SU-DHL-6 (cell line): ENCODE measurements around the gene ATF7IP.

Experiments used
- H2AFZ ChIP-seq: fragments of 200-600 bp; sonication (generic); 2 replicates; pipeline ENCODE4 v1.6.1; 2014; ENCODE audit warnings: low read depth, mild to moderate bottlenecking, moderate library complexity, mixed read lengths, antibody characterized with exemption, low read length; ENCODE audit not compliant: severe bottlenecking
- H3F3A ChIP-seq: fragments of 200-600 bp; shearing (Covaris generic); 2 replicates; pipeline ENCODE4 v1.6.0; 2016; ENCODE audit warnings: antibody characterized with exemption, mild to moderate bottlenecking; ENCODE audit not compliant: insufficient read depth
- H3K27ac ChIP-seq: fragments of 200-600 bp; sonication (generic); 2 replicates; pipeline ENCODE4 v1.5.1; 2016; ENCODE audit warnings: low read depth, mild to moderate bottlenecking, low read length, moderate library complexity, mixed read lengths
- H3K27me3 ChIP-seq: fragments of 200-600 bp; sonication (generic), shearing (Covaris generic); 2 replicates; pipeline ENCODE4 v1.6.0; 2014; ENCODE audit warnings: mild to moderate bottlenecking, low read length
- H3K36me3 ChIP-seq: fragments of 200-600 bp; sonication (generic); 2 replicates; pipeline ENCODE4 v1.6.1; 2014; ENCODE audit warnings: mild to moderate bottlenecking, low read length, mixed read lengths
- H3K4me2 ChIP-seq: fragments of 300-600, 200-600 bp; shearing (Covaris generic), sonication (generic); 2 replicates; pipeline ENCODE4 v1.6.0; 2014; ENCODE audit warnings: low read length, low read depth, mild to moderate bottlenecking; ENCODE audit not compliant: poor library complexity, severe bottlenecking
- H3K4me3 ChIP-seq: fragments of 200-600 bp; sonication (generic); 2 replicates; pipeline ENCODE4 v1.5.1; 2014; ENCODE audit warnings: antibody characterized with exemption, low read length, mild to moderate bottlenecking, mixed read lengths; ENCODE audit not compliant: insufficient read depth, poor library complexity, severe bottlenecking
- H3K79me2 ChIP-seq: fragments of 200-600 bp; sonication (generic); 2 replicates; pipeline ENCODE4 v1.6.1; 2014; ENCODE audit warnings: mild to moderate bottlenecking, low read length, moderate library complexity; ENCODE audit not compliant: insufficient read depth
- H3K9ac ChIP-seq: fragments of 200-600 bp; sonication (generic); 2 replicates; pipeline ENCODE4 v1.7.0; 2014; ENCODE audit warnings: mild to moderate bottlenecking, low read length
- H3K9me2 ChIP-seq: fragments of 200-600 bp; sonication (generic); replicated peaks from 2 replicates; pipeline ENCODE4 v1.6.1; 2014; ENCODE audit warnings: low read length; ENCODE audit not compliant: insufficient read depth
- H3K9me3 ChIP-seq: fragments of 200-600 bp; sonication (generic); 2 replicates; pipeline ENCODE4 v1.6.1; 2014; ENCODE audit warnings: low read length, mixed read lengths; ENCODE audit not compliant: insufficient read depth
- H4K20me1 ChIP-seq: fragments of 200-600 bp; sonication (generic); 2 replicates; pipeline ENCODE4 v1.6.1; 2014; ENCODE audit warnings: low read depth, mild to moderate bottlenecking, antibody characterized with exemption, low read length, moderate library complexity, mixed read lengths
- CTCF ChIP-seq: fragments of 200-600 bp; sonication (generic); IDR thresholded peaks from one replicate; pipeline ENCODE4 v1.5.1; 2017; ENCODE audit warnings: antibody characterized with exemption, mild to moderate bottlenecking, low read length, moderate library complexity; ENCODE audit not compliant: insufficient read depth, poor library complexity, severe bottlenecking
- EZH2phosphoT487 ChIP-seq: fragments of 200-600 bp; sonication (generic), shearing (Covaris generic); conservative IDR thresholded peaks from 2 replicates; pipeline ENCODE4 v1.6.1; 2018; ENCODE audit warnings: mild to moderate bottlenecking, antibody characterized with exemption, low read length, moderate library complexity, mixed read lengths

ATF7IP gene

GRCh38 chr12:14450479-14450878 lies 85.0 kb downstream of the ATF7IP start:
- Histone ChIP-seq H4K20me1 (no peaks in the 10 kb centered on the region), H3K27me3 (no peaks in the 10 kb centered on the region), H3K9me2 (no peaks in the 10 kb centered on the region), H3K36me3 (peaks cover 11% of the 10 kb centered on the region; the same call in 1 of the 2 replicates), H3K9ac (no peak overlapping the region), H3K4me2 (no peak overlapping the region), H3F3A (0 out of 2 replicates have a peak, but pooled peaks cover 2% of the 10 kb centered on the region), H3K4me3 (no peak overlapping the region), H2AFZ (no peak overlapping the region), H3K9me3 (no peaks in the 10 kb centered on the region), H3K79me2 (peaks cover 23% of the 10 kb centered on the region), H3K27ac (no peak overlapping the region)
- TF ChIP-seq EZH2phosphoT487 (no peak), CTCF (no peak)

GRCh38 chr12:14452336-14452735 lies 86.9 kb downstream of the ATF7IP start:
- Histone ChIP-seq H3F3A (0 out of 2 replicates have a peak, but pooled peaks cover 2% of the 10 kb centered on the region), H3K9me2 (no peaks in the 10 kb centered on the region), H3K9ac (no peak overlapping the region), H3K27me3 (no peaks in the 10 kb centered on the region), H3K27ac (no peak overlapping the region), H3K4me3 (no peak overlapping the region), H2AFZ (no peak overlapping the region), H3K4me2 (no peak overlapping the region), H4K20me1 (no peaks in the 10 kb centered on the region), H3K36me3 (peaks cover 23% of the 10 kb centered on the region; the same call in 1 of the 2 replicates), H3K79me2 (peaks cover 23% of the 10 kb centered on the region), H3K9me3 (no peaks in the 10 kb centered on the region)
- no peak for TF ChIP-seq EZH2phosphoT487
- no peak for TF ChIP-seq CTCF

- Histone ChIP-seq H3K27me3 (no peaks in the 10 kb centered on the region), H2AFZ (no peak overlapping the region), H3K36me3 (peaks cover 21% of the 10 kb centered on the region; the same call in 1 of the 2 replicates), H3K9ac (no peak overlapping the region), H3K4me2 (no peak overlapping the region), H3K9me3 (no peaks in the 10 kb centered on the region), H3K27ac (no peak overlapping the region), H3K9me2 (no peaks in the 10 kb centered on the region), H3F3A (0 out of 2 replicates have a peak, but pooled peaks cover 2% of the 10 kb centered on the region), H3K79me2 (peaks cover 23% of the 10 kb centered on the region), H4K20me1 (no peaks in the 10 kb centered on the region), H3K4me3 (no peak overlapping the region)
- TF ChIP-seq EZH2phosphoT487 = no peak
- no peak for TF ChIP-seq CTCF
These were observed 87.4 kb downstream of the ATF7IP start for GRCh38 chr12:14452865-14453264.
